Measurements from ENCODE around the gene KIFC3.
A peak's percentile ranks its signal among the peaks of the same experiment; 100 is the strongest.
"Not testable (repeated sequence)": the region's sequence is repeated elsewhere in the genome, so short reads cannot be mapped to it uniquely, and the experiment has no call there.

Gene KIFC3

DNA sequence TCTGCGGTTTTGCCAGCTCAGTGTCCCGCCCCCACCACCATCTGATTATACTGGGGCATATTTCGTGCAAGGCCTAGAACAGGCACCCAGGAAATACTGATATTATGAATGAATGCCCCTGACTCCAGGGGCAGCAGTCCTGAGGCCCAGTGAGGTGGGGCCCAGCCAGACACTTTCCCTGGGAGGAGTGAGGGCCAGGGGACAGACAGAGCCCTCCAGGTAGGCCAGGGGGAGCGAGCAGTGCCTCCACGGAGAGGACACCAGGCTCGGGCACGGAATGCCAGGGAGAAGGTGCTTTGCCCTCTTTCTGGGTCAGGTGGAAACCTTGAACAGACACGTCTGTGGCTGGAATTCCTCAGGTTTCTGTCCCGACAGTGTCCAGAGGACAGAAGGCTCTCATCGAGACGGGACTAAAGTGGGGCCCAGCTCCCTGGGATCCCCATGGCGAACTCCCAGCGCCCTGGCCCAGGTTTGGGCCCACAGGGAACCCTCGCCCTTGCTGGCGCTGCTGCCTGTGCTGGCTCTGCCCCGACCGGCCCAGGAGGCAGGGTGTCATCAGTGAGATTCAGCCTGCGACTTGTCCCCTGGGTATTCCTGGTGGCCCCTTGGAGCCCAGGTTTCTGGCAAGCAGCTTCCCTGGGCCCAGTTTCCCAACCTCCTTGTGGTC is 62.4 kb downstream of the KIFC3 start:
- DNase-seq (ENCODE audit: low spot score), result no peak

DNA sequence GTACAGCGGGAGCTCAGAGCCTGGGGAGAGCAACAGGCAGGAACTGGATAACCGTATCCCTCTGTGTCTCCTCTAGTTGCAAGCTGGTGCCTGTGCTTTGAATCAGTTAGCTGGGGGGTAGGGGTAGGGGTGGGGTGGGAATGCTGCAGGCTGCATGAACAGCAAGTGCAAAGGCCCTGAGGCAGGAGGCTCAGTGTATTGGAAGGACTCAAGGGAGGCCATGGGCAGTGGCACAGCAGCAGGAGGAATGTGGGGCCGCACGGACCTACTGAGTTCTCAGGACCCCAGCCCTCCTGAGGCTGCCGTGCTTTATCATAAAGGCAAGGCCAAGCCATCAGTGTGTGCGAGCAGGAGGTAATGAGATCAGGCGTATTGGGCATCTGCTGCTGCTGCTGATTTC is 63.4 kb downstream of the KIFC3 start:
- DNase-seq (ENCODE audit: low spot score), result no peak

DNA sequence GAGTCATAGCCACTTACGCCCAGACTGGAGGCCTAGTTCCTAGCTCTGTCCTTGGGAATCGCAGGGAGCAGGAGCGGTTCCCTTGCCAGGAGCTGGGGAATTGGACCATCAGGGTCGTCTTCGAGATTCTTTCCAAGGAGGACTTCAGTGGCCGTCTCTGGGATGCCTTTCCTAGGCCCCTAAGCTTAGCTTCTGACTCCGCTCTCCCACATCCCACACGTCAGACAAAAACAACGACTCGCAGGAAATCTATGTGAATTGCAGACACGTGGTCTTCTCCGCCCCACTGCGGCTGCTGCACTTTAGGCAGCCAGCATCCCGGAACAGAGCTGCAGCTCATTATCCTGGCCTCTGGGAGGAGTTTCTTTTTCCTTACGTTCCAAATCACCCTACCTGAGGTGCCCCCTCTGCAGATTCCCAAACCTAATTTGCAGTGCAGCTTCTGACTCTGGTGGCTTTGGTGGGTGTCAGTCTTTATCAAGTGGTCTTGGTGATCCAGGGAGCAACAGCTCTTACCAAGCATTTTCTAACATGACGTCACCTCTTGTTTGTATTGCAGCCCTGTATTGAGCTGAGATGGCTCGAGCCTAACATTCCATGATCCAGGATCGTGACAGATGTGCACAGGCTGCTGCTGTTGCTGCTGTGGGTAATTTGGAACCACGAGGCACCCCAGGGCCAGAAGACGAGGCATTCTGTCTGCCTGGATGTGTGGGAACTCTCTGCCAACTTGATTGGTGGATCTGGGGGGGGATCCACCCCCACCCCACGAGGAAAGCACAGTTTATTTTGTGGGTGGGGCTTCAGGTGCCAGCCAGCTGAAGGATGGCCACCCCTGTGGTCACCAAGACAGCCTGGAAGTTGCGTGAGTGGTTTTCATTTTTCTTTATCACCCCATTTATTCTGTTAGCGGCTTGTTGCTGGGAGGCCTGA is 65.6 kb downstream of the KIFC3 start:
- no peak for DNase-seq (ENCODE audit: low spot score)

DNA sequence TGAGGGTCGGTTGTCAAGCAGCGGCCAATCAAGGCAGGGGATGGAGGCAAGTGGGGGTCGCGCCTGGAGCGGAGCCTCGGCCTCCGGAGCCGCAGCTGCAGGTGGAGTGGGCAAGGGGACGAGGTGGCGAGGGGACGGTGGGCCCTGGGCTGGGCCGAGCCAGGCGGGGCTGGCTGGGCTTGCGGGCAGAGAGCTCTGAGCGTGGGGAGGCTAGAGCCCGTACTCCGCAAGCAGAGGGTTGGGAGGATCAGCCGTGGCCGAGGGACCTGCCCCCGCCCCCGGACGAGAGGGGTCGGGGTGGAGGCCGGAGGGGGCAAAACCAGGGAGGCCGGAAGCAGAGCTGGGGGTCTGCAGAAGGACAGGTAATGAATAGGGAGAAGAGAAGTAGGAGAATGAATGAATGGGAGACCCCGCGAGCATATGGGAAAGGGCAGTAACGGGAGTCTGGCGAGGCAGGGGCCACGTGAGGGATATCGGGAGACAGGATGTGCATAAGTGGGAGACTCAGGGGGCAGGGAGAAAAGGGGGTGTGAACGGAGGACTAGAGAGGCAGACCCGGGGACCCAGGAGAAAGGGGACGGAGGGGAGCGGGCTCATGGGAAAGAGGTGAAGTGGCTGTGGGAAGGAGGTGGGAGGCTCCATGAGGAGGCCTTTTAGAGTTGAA is 66.4 kb downstream of the KIFC3 start, which contains the start of gene KATNB1:
KATNB1 (plus strand) TSS at position 16 of the 664 bp plus-strand sequence. CDS start 1,474 bp downstream, outside the sequence.
- DNase-seq (ENCODE audit: low spot score), result no peak

DNA sequence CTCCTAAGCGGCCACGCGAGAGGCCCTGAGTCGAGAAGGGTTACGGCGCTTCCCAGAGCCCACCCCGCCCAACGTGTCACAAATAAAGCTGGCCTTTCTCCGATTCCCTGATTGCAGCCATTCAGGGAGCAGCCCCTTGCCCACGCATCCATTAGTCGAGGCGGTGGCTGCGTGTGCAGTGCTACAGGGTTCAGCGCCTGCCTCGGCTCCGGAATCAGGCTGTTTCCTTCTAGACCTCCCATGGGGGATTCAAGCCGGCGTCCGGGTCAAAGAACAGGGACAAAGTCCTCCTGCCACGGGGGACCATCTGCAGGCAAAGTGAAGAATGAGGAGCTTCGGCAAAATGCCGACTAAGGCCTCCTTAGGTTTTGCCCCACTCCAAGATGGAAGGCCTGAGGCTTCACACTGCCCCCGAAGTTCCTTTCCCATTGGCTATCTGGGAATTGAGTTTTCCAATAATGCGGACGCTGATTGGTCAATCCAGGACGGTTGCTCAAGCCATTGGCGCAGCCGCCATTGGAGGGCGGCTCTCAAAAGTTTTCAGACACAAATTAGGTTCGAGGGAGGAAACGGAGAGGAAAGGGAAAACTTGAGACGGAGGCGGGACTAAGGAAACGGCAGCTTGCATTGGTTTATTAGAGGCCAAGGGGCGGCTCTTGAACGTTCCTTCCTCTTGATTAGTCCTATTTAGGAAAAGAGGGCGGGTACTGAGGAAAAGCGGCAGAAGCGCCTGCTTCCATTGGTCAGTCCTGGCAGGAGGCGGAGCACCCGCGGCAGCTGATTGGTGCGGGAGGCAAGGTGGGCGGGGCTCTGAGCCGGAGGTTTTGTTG is 67.2 kb downstream of the KIFC3 start:
- DNase-seq (ENCODE audit: low spot score), result peak; percentile 94

DNA sequence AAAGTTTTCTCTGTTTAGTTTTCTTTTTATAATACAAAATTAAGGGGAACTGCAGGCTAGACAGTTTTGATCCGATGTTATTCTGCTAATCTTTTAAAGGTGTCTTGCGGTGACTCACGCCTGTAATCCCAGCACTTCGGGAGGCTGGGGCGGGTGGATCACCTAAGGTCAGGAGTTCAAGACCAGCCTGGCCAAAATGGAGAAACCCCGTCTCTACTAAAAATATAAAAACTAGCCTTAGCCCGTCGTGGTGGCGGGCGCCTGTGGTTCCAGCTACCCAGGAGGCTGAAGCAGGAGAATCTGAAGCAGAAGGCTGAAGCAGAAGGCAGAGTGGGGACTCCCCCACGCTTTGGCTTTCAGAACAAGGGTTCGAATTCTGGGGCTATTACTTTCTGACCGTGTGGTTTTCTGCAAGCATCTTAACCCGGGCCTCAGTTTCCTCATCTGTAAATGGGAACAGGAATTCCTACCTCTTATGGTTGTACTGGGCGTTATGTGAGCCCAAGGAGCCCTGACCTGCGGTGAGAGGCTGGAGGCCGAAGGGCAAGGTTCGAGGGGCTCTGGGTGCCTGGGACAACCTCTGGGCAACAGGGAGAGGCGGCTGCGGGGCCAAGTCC is 67.9 kb downstream of the KIFC3 start:
- no peak for DNase-seq (ENCODE audit: low spot score)

DNA sequence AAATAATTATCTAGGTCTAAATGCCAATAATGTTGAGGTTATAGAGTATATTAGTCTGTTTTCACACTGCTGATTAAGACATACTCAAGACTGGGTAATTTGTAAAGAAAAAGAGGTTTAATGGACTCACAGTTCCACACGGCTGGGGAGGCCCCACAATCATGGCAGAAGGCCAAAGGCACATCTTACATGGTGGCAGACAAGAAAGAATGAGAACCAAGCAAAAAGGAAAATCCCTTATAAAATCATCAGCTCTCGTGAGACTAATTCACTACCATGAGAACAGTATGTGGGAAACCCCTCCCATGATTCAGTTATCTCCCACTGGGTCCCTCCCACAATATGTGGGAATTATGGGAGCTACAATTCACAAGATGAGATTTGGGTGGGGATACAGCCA is 69.6 kb downstream of the KIFC3 start:
- DNase-seq (ENCODE audit: low spot score), result no peak

DNA sequence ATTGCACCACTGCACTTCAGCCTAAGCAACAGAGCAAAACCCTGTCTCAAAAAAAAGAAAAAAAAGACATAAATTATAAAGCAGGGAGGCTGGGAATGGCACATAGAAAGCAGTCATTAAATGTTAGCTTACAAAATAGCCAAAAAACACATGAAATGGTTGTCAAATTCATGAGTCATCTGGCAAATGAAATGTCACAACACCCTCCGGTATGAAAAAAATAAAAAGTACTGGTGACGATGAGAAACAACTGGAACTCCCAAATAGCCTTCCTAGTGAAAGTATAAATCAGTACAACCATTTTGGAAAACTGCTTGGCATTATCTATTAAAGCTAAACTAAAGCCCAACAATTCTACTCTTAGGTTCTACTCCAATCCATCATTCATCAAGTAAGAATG is 70.3 kb downstream of the KIFC3 start:
- DNase-seq (ENCODE audit: low spot score), result no peak

DNA sequence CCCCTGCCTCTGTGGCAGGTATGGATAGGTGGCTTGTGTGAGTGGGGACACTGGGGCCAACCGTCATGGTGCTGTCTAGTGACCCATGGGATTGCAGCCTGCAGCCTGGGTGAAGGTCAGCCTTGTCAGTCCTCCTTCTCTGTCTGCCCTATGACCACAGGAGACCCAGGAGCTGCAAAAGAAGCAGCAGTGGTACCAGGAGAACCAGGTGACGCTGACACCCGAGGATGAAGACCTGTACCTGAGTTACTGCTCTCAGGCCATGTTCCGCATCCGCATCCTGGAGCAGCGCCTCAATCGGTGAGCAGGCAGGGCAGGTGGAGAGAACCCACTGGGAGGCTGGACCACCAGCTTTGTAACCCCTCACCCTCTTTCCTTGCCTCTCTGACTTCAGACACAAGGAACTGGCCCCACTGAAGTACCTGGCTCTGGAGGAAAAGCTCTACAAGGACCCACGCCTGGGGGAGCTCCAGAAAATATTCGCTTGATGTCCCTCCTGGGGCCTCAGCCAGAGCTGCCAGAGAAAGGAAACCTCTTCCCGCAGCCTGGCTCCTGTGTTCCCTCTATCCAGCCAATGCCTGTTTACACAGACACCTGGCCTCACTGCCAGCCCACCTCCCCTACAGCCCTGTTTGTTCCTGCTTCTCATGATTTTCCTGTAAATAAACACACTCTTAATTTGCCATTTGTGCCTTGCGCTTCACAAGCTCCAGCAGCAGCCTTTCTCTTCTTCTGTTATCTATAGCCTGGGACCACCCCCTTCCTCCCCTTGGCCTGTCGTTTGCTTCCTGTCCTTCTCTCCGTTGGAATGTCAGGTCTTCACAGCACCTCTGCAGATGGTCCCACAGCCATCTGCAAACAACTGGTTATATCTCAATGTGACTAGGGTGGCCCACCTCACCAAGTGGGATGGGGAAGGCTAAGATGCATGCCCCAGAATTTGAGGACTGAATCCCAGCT is 71.2 kb downstream of the KIFC3 start:
- peak; percentile 9 for DNase-seq (ENCODE audit: low spot score)

DNA sequence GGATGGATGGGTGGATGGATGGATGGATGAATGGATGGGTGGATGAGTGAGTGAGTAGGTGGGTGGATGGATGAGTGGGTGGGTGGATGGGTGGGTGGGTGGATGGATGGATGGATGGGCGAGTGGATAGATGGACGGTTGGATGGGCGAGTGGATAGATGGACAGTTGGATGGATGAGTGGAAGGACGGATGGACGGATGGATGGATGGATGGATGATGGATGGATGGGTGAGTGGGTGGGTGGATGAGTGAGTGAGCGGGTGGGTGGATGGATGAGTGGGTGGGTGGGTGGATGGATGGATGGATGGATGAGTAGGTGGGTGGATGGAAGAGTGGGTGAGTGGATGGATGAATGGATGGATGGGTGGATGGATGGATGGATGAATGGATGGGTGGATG is 72.4 kb downstream of the KIFC3 start:
- DNase-seq (ENCODE audit: low spot score), result not testable (repeated sequence)

DNA sequence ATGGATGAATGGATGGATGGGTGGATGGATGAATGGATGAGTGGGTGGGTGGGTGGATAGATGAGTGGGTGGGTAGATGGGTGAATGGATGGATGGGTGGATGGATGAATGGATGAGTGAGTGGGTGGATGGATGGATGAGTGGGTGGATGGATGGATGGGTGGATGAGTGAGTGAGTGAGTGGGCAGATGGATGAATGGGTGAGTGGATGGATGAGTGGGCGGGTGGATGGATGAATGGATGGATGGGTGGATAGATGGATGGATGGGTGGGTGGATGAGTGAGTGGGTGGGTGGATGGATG is 73.2 kb downstream of the KIFC3 start:
- DNase-seq (ENCODE audit: low spot score), result no peak

DNA sequence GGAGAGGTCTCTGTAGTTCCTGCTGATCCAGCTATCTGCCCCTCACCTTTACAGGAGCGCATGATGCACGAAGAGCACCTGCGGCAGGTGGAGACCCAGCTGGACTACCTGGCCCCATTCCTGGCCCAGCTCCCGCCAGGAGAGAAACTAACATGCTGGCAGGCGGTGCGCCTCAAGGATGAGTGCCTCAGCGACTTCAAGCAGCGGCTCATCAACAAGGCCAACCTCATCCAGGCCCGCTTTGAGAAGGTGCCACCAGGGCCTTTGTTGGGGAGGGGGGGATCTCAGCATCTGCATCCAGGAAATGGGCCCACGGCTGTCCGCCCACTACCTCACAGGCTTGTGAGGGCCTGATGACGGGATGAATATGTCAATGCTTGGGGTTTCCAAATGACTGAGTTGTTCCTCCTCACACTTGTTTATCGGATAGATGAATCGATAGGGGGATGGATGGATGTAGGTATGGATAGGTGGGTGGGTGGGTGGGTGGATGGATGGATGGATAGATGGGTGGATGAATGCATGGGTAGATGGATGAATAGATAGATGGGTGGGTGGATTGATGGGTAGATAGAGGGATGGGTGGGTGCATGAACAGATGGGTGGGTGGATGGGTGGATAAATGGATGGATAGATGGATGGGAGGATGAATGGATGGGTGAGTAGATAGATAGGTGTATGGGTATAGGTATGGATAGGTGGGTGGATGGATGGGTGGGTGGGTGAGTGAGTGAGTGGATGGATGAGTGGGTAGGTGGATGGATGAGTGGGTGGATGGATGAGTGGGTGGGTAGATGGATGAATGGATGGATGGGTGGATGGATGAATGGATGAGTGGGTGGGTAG is 73.7 kb downstream of the KIFC3 start:
- DNase-seq (ENCODE audit: low spot score), result peak; percentile 2

DNA sequence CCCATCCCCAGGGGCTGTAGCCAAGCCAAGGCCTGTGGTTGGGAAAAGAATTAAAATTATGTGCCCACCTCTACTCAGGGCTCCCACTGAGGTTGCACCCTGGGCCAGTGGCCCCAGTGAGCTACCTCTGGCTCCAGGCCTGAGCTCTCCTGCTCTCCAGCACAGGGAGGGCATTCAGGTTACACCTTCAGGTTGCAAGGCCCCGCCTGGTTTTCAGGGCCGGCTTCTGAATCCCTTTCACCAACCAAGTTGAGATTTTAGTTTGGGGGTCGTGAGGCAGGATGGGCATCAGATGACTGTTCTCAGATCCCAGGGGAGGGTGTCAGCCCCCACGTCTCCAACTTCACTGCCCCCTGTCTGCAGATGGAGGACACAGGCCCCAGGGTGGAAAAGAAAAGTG is 74.7 kb downstream of the KIFC3 start:
- peak; percentile 4 for DNase-seq (ENCODE audit: low spot score)

DNA sequence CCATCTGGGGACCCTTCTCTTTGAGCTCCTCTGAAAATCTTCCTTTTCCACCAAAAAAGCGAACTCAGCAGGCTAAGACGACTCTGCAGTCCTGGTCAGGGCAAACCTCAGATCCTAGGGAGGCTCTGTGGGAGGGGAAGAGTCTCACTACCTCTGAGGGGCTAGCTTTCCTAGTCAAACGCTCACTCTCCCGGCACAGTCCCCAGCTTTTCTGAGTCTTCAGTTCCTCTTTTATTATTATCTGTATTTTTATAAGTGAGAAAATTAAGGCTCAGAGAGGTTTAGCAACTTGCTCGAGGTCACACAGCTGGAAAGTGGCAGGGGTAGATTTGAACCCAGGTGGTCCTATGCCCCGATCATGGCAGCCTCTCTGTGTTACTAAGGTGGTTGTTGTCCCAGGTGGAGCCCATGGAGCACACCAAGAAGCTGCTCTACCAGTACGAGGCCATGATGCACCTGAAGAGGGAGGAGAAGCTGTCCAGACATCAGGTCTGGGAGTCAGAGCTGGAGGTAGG is 75.8 kb downstream of the KIFC3 start:
- DNase-seq (ENCODE audit: low spot score), result no peak

DNA sequence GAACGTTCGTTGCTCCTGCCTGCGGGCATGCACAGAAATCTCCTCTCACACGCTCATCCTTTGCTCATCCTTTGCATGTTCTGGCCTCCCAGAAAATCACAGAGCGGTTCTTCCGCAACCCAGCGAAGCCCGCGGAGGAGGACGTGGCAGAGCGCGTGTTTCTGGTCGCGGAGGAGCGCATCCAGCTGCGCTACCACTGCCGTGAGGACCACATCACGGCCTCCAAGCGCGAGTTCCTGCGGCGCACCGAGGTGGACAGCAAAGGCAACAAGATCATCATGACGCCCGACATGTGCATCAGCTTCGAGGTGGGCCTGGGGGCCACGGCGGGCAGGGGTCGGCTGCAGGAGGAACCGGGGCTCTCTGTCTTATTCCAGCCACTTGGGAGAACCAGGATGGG is 76.3 kb downstream of the KIFC3 start:
- no peak for DNase-seq (ENCODE audit: low spot score)

DNA sequence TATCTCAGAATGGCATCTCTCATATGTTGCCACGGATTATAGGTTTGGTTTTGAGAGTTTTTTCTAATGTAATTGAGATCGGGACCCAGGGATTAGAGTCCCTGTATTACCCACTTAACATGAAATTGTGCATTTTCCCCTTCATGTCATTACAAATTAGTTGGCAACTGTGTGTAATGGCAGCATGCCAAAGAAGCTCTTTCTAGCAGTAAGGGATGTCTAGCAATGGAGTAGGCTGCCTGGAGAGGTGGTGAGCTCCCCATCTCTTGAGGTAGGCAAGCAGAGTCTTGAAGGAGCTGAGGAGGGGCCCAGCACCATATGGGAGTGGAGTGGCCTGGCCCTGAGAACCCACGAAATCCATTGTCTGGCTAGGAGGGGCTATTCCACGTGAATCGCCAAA is 76.7 kb downstream of the KIFC3 start:
- DNase-seq (ENCODE audit: low spot score), result no peak

DNA sequence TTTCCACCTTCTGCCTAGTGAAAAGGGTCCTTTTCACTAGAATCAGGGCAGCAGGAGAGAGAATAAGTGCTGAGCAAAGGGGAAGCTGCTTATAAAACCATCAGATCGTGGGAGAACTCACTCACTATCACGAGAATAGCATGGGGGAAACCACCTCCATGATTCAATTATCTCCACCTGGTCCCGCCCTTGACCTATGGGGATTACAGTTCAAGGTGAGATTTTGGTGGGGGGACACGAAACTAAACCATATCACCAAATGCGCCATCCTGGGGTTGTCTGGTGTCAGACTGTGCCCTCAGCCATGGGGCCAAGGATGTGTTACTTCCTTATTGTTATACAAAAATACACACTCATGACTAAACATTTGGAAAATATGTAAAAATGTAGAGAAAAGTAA is 77.1 kb downstream of the KIFC3 start:
- no peak for DNase-seq (ENCODE audit: low spot score)

DNA sequence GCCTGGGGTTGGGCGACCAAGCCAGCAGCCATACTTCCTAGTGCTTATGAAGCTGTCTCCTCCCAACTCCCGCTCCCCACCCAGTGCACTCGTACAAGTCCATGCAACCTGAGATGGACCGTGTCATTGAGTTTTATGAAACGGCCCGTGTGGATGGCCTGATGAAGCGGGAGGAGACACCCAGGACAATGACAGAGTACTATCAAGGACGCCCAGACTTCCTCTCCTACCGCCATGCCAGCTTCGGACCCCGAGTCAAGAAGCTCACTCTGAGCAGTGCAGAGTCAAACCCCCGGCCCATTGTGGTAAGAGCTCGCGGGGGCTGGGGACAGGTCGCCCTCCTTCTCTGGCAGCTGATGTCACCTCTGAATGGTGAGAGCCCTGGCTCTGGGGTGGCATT is 77.8 kb downstream of the KIFC3 start:
- DNase-seq (ENCODE audit: low spot score), result no peak

DNA sequence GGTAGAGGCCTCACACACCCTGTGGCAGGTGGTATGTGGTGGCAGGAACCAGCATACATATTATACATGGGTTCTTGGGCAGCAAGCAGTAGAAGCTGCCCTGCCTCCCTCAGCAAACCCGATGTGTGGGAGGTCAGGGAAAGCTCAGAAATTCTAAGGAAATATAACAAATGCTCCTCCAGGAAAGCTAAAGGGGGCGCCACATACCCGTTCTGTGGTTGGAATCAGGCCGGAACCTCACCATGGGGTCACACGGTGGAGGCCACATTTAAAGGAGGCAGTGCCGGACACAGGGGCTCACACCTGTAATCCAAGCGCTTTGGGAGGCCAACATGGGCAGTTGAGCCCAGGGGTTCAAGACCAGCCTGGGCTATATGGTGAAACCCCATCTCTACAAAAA is 79.1 kb downstream of the KIFC3 start:
- DNase-seq (ENCODE audit: low spot score), result no peak
